Activated T-helper 1 cell treated with Interleukin-2 at 50 U/mL for 16 hours (primary cell): ENCODE measurements around the gene SLC4A2.

Source experiments
- DNase-seq: peaks from one replicate; pipeline ENCODE4 v3.0.0-alpha.2; 2020; ENCODE audit warnings: low read depth

The SLC4A2 gene

DNA sequence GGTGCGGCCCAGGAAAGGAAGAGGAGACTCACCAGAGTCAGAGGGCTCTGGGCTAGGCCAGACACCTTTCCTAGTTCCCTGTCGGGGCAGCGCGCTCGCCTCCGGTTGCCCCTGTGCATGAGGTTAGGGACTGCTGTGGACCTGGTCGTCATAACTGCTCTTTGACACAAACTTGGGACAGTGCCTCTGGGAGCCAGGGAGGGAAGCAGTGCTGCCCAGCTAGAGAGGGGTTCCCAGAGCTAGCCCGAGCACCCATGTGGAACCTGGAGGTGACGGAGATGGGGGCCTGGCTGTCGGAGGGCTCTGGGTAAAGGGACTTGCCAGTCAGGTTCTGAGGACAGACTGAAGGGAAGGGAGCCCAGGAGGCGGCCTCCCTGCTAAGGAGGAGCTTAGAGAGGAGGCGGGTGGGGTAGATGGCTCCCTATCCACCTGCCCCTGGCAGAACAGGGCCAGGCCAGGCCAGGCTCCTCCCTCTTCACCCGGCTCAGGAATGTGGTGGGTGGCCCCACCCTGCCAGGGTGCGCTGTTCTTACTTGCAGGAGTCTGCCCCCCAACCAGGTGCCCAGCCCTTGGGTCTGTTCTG is 56.5 kb downstream of the SLC4A2 start:
- no peak for DNase-seq

DNA sequence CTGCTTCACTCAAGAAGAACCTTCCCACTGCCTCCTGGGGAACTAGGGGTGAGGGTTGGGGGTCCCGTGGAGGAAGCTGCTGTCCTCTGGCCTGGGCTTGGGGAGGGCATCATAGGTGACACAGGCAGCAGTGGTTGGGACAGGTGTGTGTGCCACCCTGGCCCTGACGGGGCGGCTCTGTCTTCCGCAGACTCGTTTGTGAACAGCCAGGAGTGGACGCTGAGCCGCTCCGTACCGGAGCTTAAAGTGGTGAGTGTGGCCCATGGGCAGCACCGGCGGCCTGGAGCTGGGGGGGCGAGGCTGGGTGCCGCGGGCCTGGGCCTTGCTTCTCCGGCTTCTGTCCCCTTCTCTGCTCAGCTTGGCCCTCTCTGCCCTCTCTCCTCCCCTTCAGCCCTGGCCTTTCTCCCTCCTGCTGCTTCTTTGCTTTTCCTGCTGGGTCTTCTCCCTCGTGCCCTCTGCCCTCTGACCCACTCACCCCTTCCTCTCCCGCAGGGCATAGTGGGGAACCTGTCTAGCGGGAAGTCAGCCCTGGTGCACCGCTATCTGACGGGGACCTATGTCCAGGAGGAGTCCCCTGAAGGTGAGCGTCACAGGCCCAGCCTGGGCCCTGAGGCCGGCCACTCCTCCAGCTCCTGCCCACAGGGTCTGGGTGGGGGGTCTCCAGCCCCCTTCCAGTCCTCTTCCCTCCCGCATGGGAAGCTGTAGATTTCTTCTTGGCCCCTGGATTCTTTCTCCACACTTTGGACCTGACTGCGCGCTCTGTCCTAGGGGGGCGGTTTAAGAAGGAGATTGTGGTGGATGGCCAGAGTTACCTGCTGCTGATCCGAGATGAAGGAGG is 57.4 kb downstream of the SLC4A2 start:
- no peak for DNase-seq

DNA sequence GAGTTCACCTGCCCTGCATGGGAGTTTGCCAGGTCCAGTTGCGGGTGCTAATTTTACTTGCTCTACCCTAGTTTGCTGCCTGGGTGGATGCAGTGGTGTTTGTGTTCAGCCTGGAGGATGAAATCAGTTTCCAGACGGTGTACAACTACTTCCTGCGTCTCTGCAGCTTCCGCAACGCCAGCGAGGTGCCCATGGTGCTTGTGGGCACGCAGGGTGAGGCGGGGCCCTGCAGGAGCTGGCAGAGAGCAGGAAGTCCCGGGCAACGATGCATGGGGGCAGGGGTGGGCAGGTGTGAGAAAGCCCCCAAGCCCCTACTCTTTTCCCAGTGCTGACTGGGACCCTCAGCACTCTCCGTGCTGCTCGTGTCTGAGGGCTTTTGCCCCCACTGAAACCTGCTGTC is 58.2 kb downstream of the SLC4A2 start:
- DNase-seq = peak; percentile 35

DNA sequence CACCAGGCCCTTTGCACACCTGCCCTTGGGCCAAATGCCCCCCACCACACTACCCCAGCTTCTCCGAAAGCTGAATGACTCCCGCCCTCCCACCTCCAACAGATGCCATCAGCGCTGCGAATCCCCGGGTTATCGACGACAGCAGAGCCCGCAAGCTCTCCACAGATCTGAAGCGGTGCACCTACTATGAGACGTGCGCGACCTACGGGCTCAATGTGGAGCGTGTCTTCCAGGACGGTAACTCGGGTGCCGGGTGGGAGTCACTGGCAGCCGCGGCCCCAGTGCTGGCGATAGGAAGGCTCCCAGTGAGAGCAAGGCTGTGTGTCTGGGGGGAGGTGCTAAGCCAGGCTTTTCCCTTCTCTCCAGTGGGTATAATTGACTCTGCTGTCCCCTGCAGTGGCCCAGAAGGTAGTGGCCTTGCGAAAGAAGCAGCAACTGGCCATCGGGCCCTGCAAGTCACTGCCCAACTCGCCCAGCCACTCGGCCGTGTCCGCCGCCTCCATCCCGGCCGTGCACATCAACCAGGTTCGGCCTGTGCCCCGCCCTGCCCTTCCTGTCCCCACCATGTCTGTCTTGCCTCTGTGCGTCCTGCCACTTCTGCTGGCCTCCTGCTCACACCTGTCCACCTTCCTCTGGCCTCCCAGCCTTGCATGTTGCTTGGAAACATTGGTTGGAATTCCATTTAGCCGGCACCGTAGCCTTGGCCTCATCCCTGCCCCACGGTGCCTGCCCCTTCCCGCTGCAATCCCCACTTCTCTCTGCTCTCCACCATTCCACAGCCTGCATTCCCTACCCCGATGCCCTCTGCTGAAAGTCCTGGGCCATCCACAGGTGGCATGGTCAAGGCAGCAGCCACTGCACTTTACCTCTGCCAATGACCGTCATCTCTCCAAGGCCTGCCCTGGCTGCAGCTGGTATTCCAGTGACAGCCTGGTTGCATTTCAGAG is 59.0 kb downstream of the SLC4A2 start:
- DNase-seq = no peak

DNA sequence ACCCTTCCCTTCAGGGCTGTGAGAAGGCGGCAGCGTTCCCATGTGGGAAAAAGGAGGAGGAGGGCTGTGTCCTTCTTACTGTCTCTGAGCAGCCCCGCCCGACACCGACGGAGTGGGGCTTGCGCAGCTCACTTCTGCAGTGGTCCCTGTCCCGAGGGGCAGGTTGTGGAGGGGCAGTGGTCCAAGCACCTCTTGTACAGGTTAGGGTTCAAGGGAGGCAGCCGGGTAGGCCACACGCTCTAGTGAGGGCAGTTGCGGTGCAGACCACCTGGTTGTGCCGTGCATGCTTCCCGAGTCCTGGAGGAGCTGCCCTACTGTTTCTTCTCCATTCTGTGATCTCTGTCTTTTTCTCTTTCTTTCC is 59.6 kb downstream of the SLC4A2 start:
- no peak for DNase-seq

DNA sequence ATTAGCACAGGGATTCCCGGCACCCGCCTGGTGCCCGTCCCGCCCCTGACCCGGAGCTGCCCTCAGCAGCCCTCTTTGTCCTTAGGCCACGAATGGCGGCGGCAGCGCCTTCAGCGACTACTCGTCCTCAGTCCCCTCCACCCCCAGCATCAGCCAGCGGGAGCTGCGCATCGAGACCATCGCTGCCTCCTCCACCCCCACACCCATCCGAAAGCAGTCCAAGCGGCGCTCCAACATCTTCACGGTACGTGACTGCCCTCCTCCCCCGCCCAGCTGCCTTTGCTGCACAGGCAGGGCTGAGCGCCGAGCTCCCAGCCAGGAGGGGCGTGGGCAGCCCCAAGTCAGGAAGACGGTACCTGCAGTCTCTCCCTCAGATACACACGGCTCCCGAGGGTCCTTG is 60.5 kb downstream of the SLC4A2 start:
- DNase-seq = no peak

DNA sequence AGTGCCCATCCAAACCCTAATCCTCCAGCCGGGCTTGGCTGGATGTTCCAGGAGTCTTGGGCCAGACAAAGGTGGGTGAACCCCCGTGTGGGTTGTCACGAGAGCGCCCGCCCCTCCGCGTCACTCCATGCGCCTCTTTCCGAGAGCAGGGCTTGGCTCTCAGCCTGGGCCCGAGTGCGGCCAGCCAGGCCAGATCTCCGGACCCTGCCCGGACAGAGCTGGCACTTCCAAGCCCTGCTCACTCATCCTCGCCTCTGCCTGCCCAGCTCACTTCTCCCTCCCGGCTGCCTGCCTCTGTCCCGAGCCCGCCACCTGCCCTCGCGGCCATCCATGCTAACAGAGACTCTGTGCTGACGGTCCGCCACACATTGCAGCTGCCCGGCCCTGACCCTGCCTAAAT is 61.5 kb downstream of the SLC4A2 start:
- no peak for DNase-seq

DNA sequence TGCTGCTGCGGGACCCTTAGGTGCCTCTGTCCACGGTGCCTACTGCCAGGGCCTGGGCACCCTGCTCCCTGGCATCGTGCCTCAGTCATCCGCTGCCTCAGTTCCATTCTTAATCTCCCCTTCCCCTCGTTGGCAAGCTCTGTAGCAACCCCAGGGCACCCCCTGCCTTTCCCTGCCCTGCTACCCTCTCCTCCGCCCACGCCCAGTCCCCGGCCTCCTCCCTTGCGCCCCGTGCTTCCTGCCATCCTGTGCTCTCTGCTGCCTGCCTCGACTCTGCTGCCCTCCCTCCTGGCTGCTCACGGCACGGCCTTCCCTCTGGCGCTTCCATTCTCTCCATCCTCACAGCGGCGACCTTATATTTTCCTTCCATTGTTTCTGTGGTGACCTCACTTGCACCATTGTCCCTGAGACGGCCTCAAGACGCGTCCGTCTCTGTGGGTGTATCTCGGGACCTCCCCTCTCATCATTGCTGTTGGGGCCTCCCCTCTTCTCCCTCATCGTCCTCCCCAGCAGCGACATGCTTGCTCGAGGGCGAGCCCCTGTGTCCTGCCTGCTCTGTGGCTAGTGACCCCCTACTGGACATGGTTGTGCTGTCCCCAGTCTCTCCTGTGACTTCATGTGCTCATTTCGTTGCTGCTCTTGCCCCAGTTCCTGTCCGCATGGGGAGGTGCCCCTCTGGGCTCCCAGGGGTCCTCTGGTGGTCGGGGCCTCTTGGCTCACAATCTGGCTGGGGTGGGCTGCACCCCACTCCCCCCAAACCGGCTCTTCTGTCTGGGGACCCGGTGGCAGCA is 62.2 kb downstream of the SLC4A2 start:
- no peak for DNase-seq

DNA sequence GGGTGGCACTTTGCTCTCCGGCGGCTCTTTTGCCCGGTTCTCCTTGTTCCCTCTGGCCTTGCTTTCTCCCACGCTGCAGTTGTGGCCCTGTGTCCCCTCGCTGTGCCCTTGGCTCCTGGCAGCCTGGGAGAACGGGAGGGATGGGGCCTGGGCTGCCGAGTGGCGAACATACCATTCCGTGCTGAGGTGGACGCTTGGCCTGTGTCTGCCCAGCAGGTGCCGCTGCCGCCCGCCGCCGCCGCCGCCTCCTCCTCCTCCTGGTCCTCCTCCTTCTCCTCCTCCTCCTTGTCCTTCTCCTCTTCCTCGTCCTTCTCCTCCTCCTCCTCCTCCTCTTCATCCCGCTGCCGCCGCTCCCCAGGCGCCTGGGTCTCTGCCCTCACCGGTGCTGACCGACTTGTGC is 62.9 kb downstream of the SLC4A2 start:
- DNase-seq = no peak

DNA sequence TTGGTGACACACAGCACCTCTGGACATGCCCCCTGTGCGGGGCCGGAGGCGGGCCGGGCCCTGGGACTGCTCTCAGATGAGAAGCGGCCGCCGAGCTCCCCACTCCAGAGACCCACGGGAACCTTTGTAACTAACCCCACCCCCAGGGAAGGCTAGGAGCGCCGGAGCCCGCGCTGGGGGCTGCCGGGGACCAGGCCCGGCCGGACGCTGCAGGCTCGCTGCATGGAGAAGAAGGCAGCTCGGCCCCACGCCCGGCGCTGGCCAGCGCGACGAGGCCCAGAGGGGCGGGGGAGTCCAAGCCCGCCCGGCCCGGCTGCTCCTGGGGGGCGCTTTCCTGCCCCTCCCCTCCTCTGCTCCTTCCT is 63.4 kb downstream of the SLC4A2 start:
- DNase-seq = no peak

DNA sequence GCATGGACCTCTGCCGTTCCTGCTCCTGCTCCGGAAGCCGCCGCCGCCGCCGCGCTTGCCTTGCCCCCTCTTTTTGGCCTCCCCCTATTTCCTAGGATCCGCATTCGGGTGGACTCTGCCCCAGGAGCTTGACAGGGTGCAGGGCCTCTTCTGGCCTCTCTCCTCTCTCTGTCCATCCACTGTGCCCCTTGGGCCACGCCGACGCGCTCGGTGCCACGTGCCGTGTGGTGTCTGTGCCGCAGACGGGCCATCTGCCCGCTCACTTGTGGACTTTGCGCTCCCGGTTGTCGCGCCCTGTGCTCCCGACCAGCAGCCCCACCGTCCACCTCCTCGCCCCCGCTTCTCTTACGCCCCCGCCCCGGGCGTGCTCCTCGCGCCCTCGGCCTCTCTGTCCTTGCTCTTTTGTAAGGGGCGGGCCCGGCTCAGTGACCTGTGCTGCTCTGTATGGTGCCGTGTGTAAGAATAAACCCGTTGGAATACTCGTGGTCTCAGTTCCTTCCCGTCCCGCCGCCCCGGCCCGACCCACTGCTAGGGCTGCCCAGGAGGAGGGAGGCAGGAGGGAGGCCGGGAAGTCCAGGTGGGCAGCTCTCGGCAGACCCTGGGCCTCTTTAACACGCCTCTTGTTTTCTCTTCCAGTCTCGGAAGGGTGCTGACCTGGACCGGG is 63.9 kb downstream of the SLC4A2 start:
- no peak for DNase-seq

DNA sequence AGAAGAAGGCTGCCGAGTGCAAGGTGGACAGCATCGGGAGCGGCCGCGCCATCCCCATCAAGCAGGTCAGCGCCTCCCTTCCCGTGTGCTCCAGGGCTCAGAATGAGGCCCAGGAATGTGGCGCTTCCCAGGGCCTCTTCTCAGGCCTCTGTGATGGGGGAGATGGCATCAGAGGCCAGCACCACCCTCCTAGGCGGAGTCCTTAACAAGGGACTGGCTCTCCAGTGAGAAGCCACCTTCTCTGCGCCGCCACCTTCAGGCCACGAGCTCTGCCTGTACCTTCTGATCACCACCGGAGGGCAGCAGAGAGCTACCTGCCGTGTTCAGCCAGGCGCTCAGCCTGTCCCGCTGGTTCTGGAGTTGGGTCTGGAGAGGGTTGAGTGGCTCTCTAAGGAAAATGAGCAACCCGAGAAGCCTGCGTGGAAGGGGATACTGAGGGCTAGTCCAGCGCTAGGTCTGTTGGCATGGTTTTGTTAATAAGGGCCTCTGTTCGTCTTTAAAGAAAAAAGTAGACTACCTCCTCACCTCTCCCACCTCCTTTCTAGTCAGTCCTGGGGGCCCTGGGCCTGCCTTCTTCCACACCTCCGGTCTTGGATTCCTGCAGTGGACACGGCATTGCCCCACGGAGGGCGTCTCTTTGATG is 64.6 kb downstream of the SLC4A2 start:
- peak; percentile 68 for DNase-seq

DNA sequence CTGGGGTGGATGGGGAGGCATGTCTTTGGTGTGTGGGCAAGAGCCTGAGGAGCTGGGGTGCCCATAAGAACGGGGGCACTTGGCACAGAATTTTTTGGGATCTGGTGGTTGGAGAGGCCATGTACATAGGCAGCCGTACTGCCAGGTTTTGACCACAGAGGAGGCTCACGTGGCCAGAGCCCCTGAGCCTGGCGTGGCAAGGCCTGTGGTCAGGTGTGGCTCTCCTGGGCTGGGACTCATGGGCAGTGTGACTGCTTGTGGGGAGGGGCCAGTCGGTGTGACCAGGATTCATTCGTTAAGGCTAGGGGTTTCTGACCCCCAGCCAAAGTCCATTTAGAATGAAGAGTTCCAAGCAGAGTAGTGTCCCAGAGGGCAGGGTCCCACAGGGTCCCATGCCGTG is 65.1 kb downstream of the SLC4A2 start:
- DNase-seq = no peak

DNA sequence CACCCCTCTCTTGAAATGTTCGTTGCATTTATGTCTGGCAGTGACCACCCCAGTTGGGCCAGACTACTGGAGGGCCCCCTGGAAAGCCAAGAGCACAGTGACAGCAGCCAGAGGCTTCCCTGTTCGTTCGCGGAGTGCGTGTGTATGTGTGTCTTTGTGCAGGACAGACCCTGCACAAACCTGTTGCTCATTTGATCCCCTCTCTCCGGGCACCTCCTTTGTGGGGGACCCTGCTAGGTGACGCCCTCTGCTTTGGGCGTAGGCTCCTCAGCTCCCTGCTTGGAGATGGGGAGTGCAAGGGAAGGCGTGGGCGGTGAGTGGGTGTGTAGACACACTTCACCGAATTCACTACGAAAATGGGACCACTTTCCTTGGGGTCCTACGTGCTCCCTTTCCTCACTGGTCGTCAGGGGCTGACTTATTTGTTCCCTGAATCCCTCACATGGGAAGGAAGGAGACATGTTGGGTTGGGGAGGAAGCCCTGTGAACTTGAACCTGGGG is 65.6 kb downstream of the SLC4A2 start:
- DNase-seq = no peak

DNA sequence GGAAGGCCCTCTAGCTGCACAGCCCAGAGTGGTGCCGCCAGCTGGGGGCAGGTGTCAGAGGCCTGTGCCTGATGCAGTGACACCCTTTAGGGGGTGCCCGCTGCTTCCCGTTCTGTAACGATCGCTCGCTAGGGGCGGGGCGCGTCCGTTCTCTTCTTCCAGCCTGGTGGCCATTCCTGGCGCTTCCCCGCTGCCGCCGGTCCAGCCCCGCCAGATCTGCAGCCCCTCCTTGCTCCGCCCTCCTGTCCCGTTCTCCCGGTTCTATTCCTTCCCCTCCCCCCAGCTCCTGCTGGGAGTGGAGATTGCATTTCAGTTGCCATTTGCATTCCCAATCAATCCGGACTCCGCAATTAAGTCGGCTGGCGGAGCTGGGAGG is 66.1 kb downstream of the SLC4A2 start:
- no peak for DNase-seq

DNA sequence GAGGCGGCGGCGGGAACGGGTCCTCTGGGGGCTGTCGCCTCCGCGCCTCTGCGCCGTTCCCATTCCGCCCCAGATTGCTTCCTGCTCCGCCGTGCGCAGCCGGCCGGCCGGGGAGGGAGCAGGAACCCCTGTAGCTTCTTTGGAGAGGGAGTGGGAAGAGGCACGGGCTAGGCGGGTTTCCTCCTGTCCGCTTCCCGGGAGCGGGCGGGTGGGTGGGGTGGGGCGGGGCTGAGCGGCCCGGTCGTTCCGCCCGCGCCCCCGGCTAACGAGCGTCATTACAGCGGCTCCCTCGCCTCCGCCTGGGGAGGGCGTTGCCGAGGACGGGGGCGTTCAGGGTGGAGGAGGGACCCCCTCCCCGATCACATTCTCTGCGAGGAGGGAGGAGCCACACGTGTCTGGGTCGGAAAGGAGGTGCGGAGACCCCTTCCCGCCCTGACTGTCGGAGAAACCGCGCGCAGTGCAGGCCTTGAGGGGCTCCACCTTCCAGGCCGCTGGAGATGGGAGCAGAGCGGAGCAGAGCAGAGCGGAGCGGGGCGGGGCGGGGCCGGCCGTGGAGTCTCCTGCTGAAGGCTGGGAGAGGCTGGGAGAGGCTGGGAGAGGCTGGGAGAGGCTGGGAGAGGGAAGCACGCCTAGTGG is 66.6 kb downstream of the SLC4A2 start:
- DNase-seq = no peak
